Effector memory CD4-positive, alpha-beta T cell (primary cell): Measurements from ENCODE around the gene IRAK1.
"Not testable (repeated sequence)": the region's sequence is repeated elsewhere in the genome, so short reads cannot be mapped to it uniquely, and the experiment has no call there.

Experiments used
- DNase-seq, 3 donors: peaks; one replicate each; pipeline ENCODE4 v3.0.0-alpha.2; 2020
- H3K27ac ChIP-seq: 2 replicates; pipeline ENCODE4 v1.7.0; 2013; ENCODE audit warnings: mild to moderate bottlenecking, low read length, moderate library complexity; ENCODE audit not compliant: insufficient read depth, poor library complexity, severe bottlenecking
- H3K27me3 ChIP-seq: replicated peaks from 2 replicates; pipeline ENCODE4 v1.7.0; 2013; ENCODE audit warnings: mild to moderate bottlenecking, low read length; ENCODE audit not compliant: insufficient read depth, control insufficient read depth, poor library complexity, severe bottlenecking
- H3K36me3 ChIP-seq: 2 replicates; pipeline ENCODE4 v1.7.0; 2013; ENCODE audit warnings: mild to moderate bottlenecking, low read length, moderate library complexity; ENCODE audit not compliant: control insufficient read depth, insufficient read depth
- H3K4me1 ChIP-seq: 2 replicates; pipeline ENCODE4 v1.7.0; 2013; ENCODE audit warnings: low read length, mild to moderate bottlenecking; ENCODE audit not compliant: control insufficient read depth, insufficient read depth, poor library complexity, severe bottlenecking
- H3K4me3 ChIP-seq: 2 replicates; pipeline ENCODE4 v1.7.0; 2013; ENCODE audit warnings: low read length, low read depth, mild to moderate bottlenecking; ENCODE audit not compliant: insufficient read depth, poor library complexity, severe bottlenecking
- H3K9me3 ChIP-seq: 2 replicates; pipeline ENCODE4 v1.7.0; 2013; ENCODE audit warnings: mild to moderate bottlenecking, low read length, moderate library complexity; ENCODE audit not compliant: control insufficient read depth

IRAK1 gene

DNA sequence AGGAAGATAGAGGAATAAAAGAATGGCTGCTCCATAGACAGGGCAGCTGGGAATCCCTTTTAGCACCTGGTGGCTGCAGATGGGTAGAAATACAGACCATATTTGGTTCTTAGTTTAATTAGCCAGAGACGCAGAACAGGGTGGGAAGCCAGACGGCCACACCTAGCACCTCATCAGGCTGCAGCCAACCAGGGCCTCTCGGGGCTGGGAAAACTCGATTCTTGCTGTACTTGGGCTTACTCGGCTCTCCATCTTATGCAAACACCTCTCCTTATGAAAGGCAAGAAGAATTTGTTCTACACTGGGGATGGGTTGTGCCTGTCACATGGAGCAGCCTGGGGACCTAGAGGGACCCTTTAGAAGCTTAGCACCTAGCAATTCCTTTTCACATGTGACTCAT, 19.7 kb downstream of the IRAK1 start:
- Histone ChIP-seq H3K27me3 (no peaks in the 10 kb centered on the region), H3K4me1 (no peaks in the 10 kb centered on the region), H3K27ac (no peak overlapping the region), H3K9me3 (no peaks in the 10 kb centered on the region), H3K36me3 (no peaks in the 10 kb centered on the region), H3K4me3 (no peak overlapping the region)
- no peak for DNase-seq

GRCh38 chrX:153999359-154000037, 20.2 kb downstream of the IRAK1 start:
- DNase-seq = no peak
- Histone ChIP-seq H3K27ac (no peak overlapping the region), H3K9me3 (no peaks in the 10 kb centered on the region), H3K4me1 (no peaks in the 10 kb centered on the region), H3K4me3 (no peak overlapping the region), H3K27me3 (no peaks in the 10 kb centered on the region), H3K36me3 (no peaks in the 10 kb centered on the region)

GRCh38 chrX:153995504-153995903, 24.2 kb downstream of the IRAK1 start:
- Histone ChIP-seq H3K4me3 (no peak overlapping the region), H3K9me3 (no peaks in the 10 kb centered on the region), H3K27me3 (no peaks in the 10 kb centered on the region), H3K36me3 (no peaks in the 10 kb centered on the region), H3K27ac (no peak overlapping the region), H3K4me1 (no peaks in the 10 kb centered on the region)
- no peak for DNase-seq

DNA sequence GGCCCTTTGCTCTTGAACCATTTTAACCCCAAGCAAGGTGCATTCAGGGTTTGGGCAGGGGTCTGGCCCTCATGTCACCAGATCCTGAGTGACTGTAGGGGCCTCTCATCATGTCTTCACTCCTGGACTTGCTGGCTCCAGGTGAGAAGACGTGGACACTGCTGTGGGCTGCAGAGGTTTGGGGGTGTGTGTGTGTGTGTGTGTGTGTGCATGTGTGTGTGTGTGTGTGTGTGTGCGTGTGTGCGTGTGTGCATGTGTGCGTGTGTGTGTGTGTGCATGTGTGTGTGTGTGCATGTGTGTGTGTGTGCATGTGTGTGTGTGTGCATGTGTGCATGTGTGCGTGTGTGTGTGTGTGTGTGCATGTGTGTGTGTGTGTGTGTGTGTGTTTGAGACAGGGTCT, 25.3 kb downstream of the IRAK1 start:
- not testable (repeated sequence) for H3K4me3 ChIP-seq, DNase-seq, H3K9me3 ChIP-seq, H3K36me3 ChIP-seq, H3K27me3 ChIP-seq, H3K27ac ChIP-seq, H3K4me1 ChIP-seq

DNA sequence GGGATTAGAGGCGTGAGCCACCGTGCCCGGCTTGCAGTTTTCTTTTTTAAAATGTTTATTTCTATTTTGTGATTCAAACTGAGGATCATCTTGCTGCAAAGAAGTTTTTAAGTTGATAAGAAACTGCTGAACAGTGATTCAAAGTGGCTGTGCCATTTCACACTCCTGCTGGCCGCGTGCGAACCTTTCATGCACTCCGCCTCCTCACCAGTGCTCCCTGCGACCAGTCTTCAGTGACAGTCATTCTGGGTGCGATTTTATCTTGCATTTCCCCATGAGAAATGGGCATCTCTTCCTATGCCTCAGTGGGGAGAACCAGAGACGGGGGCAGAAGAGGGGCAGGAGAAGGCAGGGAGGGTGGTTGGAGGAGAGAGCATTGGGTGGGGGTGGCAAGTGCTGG, 25.7 kb downstream of the IRAK1 start:
- Histone ChIP-seq H3K4me3 (no peak overlapping the region), H3K4me1 (no peaks in the 10 kb centered on the region), H3K27ac (no peak overlapping the region), H3K27me3 (no peaks in the 10 kb centered on the region), H3K9me3 (no peaks in the 10 kb centered on the region), H3K36me3 (no peaks in the 10 kb centered on the region)
- no peak for DNase-seq

DNA sequence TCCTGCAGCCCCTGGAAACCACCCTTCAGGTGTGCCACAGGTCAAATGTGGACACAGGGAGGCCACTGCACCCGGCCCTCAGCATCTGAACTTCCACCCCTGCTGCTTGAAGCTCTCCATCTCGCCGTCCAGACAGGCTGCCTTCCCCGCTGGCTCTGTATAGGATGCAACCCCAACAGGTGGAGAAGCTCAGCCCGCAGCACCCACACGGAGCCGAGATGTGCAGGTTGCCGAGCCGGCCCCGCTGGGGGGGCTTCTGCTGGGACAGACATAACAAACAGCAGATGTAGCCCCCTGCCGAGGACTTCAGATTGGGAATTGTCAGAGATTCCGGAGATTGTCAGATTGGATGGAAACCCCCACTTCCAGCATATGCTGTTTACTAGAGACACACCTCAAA, 26.6 kb downstream of the IRAK1 start:
- Histone ChIP-seq H3K4me3 (no peak overlapping the region), H3K9me3 (no peaks in the 10 kb centered on the region), H3K27me3 (no peaks in the 10 kb centered on the region), H3K27ac (no peak overlapping the region), H3K36me3 (no peaks in the 10 kb centered on the region), H3K4me1 (no peaks in the 10 kb centered on the region)
- no peak for DNase-seq

DNA sequence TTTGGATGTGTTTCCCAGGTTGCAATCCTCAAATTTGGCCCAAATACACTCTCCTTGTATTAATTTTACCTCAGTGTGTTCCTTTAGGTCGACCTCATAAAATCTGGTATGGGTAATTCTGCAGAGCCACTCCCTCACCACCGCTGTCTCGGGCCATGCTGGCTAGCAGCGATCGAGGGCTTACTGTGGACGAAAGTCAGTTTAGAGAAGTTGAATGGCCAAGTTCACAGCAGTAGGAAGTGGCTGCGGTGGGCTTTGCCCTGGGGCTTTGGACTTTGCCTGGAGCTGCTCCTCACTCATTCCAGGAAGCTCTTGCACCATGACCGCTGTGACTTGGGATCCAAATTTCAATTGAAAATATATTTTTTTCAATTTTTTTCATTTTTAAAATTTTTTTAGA, 27.5 kb downstream of the IRAK1 start:
- Histone ChIP-seq H3K9me3 (no peaks in the 10 kb centered on the region), H3K36me3 (no peaks in the 10 kb centered on the region), H3K27ac (no peak overlapping the region), H3K27me3 (no peaks in the 10 kb centered on the region), H3K4me1 (no peaks in the 10 kb centered on the region), H3K4me3 (no peak overlapping the region)
- no peak for DNase-seq

DNA sequence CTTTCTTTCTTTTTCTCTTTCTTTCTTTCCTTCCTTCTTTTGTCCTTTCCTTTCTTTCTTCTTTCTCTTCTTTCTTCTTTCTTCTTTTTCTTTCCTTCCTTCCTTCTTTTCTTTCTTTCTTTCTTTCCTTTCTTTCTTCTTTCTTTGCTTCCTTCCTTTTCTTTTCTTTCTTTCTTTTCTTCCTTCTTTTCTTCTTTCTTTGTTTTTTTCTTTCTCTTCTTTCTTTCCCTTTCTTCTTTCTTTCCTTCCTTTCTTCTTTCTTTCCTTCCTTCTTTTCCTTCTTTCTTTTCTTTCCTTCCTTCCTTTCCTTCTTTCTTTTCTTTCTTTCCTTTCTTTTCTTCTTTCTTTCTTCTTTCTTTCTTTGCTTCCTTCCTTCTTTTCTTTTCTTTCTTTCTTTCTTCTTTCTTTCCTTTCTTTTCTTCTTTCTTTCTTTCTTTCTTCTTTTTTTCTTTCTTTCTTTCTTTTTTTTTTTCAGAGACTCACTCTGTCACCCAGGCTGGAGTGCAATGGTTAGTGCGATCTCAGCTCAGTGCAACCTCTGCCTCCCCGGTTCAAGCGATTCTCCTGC, 28.6 kb downstream of the IRAK1 start:
- no peaks in the 10 kb centered on the region for H3K9me3 ChIP-seq
- no peak for DNase-seq
- H3K27ac ChIP-seq = no peak overlapping the region
- H3K4me3 ChIP-seq = no peak overlapping the region
- H3K27me3 ChIP-seq = no peaks in the 10 kb centered on the region
- H3K36me3 ChIP-seq = no peaks in the 10 kb centered on the region
- H3K4me1 ChIP-seq = no peaks in the 10 kb centered on the region

DNA sequence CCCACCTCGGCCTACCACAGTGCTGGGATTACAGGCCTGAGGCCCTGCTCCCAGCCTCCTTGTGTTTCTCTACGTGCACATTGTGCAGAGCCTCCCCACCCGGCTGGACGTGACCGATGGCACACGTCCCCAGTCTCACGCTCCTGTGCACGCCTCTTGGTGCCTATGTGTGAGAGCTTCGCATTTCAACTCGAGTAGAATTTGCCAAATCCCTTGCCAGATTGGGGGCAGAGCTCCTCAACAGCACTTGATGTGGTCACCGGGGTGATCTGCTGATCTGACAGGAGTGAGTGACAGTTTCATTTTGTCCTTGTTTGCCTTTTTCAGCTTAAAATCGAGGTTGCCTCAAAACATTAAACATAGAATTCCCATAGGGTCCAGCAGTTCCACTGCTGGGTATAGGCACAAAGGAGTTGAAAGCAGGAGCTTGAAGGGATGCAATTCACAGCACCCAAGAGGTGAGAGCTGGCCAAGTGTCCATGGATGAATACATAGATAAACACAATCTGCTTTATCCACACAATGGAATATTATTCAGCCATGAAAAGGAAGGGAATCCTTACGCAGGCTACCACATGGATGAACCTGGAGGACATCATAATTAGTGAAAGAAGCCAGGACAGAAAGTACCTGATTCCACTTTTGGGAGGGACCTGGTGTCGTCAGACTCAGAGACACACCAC, 29.6 kb downstream of the IRAK1 start:
- Histone ChIP-seq H3K27me3 (no peaks in the 10 kb centered on the region), H3K4me3 (no peak overlapping the region), H3K9me3 (no peaks in the 10 kb centered on the region), H3K36me3 (no peaks in the 10 kb centered on the region), H3K27ac (no peak overlapping the region), H3K4me1 (peaks cover 4% of the 10 kb centered on the region)
- no peak for DNase-seq

GRCh38 chrX:153988493-153988892, 31.2 kb downstream of the IRAK1 start:
- no peak overlapping the region for H3K4me3 ChIP-seq
- no peak for DNase-seq
- H3K36me3 ChIP-seq = no peaks in the 10 kb centered on the region
- no peaks in the 10 kb centered on the region for H3K27me3 ChIP-seq
- no peak overlapping the region for H3K27ac ChIP-seq
- no peaks in the 10 kb centered on the region for H3K9me3 ChIP-seq
- H3K4me1 ChIP-seq = peaks cover 18% of the 10 kb centered on the region
